Stomach smooth muscle (tissue), 2 donors: ENCODE measurements around the gene TRAF3.

ENCODE experiments used
- H3K27ac ChIP-seq: one replicate; pipeline ENCODE4 v1.7.0; 2013; ENCODE audit warnings: mild to moderate bottlenecking, low read length, inconsistent platforms
- H3K27me3 ChIP-seq, 2 donors: one replicate each; pipeline ENCODE4 v1.7.0; 2013; ENCODE audit warnings: low read length in 2 of 2; ENCODE audit not compliant: insufficient read depth in 2 of 2, control insufficient read depth in 1 of 2
- H3K36me3 ChIP-seq, 2 donors: one replicate each; pipeline ENCODE4 v1.7.0; 2013; ENCODE audit warnings: low read length in 2 of 2; ENCODE audit not compliant: control insufficient read depth in 2 of 2, insufficient read depth in 2 of 2
- H3K4me1 ChIP-seq: one replicate; pipeline ENCODE4 v1.7.0; 2013; ENCODE audit warnings: low read length; ENCODE audit not compliant: control insufficient read depth, insufficient read depth
- H3K4me3 ChIP-seq, 2 donors: one replicate each; pipeline ENCODE4 v1.7.0; 2013; ENCODE audit warnings: low read length in 2 of 2
- H3K9ac ChIP-seq, 2 donors: one replicate each; pipeline ENCODE4 v1.7.0; 2013; ENCODE audit warnings: low read length in 2 of 2, mild to moderate bottlenecking in 1 of 2
- H3K9me3 ChIP-seq, 2 donors: one replicate each; pipeline ENCODE4 v1.7.0; 2013; ENCODE audit warnings: low read length in 2 of 2; ENCODE audit not compliant: control insufficient read depth in 2 of 2
- donor health status: healthy.
- donor health status: Pancreatic carcinoma.

The TRAF3 gene

DNA sequence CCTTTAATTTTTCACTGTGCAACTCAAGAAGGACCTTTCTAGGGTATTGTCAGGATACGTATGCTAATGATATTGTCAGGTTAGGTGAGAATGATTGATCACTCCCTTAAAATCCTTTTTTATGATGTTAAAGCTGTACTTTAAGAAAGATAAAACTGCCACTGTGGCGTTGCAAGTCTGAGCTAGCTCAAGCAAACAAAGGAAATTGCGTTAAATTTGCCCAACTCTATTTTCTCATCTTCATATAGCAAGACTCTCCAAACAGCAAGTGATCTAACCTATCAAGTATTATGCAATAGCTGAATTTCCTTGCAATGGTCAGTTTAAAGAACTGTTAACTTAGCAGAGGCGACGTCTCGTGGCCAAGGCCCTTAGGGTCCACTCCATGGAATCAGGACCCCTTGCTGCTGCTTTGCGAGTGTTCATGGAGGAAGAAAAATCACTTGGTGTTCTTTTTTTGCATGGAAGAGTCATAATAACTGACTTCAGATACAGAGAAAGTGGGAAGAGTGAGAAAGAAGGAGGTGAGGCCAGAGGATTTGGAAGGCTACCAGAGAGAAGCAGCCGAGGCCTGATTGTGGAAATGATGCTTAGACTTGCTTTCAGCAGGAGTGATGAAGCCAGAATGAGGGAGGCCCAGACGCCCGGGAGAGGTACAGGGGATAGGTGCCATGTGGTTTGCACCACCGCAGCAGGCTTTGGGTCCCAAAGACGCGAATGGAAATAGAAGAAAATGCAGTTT lies 2.5 kb downstream of the TRAF3 start:
- Histone ChIP-seq H3K9me3 (no peaks in the 10 kb centered on the region), H3K4me3 (no peak overlapping the region), H3K4me1 (peaks cover 13% of the 10 kb centered on the region), H3K36me3 (no peaks in the 10 kb centered on the region), H3K27ac (no peak overlapping the region), H3K27me3 (no peaks in the 10 kb centered on the region), H3K9ac (no peak overlapping the region)

DNA sequence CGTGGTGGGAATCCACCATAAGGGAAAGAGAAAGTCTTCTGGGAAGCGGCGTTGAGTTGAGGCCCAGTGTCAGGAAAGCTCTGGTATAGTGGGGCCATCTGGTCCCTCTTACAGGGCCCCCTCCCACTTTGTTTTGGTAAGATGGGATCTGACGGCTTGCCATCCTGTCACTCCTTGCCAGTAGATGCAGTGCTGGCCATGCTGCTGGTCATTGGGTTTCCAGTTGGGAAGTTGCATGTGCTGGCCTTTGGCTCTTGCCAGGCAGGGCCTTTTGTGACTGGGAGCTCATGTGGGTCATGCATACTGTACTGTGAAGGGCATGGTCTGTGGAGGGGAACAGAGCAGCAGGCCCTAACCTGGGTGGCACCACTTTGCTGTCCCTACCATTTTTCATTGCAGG lies 3.8 kb downstream of the TRAF3 start:
- H3K4me1 ChIP-seq: peaks cover 13% of the 10 kb centered on the region
- no peak overlapping the region for H3K4me3 ChIP-seq
- no peaks in the 10 kb centered on the region for H3K9me3 ChIP-seq
- H3K27ac ChIP-seq: no peak overlapping the region
- H3K36me3 ChIP-seq: no peaks in the 10 kb centered on the region
- no peak overlapping the region for H3K9ac ChIP-seq
- no peaks in the 10 kb centered on the region for H3K27me3 ChIP-seq

DNA sequence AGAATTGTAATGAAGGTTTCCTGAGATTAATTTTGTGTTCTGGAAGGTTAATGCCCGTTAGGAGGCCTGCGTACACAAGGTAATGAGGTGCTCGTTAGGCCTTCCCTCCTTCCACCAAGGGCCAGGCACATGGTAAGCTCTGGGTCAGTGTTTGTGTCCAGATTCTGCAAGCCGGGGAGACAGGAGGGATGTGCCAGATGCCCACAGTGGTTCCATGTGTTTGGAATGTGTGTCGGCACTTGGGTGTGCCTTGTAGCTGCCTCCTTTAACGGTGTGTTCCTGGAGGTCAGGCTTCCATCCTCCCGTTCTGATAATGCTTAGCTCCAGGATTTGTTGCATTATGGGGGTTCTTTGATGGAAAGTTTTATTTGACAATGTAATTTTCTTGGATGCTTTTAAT lies 5.7 kb downstream of the TRAF3 start:
- Histone ChIP-seq H3K4me1 (peaks cover 13% of the 10 kb centered on the region), H3K9ac (no peak overlapping the region), H3K4me3 (no peak overlapping the region), H3K36me3 (no peaks in the 10 kb centered on the region), H3K9me3 (no peaks in the 10 kb centered on the region), H3K27ac (no peak overlapping the region), H3K27me3 (no peaks in the 10 kb centered on the region)

DNA sequence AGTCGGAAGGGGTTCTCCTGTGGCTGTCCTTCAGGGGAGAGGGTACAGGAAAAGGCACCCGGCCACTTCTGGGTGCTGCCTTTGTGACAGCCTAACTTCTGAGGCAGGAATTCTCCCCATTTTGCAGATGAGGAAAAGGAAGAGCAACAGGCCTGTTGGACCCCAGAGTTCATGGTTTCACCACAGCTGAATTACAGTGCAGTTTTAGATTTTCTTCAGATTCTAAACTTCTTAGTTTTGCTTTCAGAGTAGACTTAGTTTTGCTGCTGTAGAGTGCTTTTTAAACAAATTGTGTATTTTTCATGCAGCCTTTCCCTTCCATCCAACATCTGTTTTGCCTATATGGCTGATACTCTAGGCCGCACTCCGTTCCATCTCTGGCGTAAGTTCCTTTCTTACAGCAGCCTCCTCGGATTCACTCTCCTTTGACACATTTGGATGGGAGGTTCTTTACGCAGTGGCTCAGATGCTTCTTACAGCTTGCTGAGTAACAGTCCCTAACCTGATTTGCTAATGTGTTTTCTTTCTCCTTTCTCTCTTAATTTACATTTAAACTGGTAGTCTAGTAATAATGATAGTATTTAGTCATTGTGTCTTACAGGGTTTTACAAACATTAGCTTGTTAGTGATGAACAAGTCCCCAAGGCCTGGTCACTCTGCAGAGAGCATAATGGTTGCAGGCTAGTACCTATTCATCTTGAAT lies 7.8 kb downstream of the TRAF3 start:
- H3K4me1 ChIP-seq: no peaks in the 10 kb centered on the region
- H3K4me3 ChIP-seq: no peak overlapping the region
- no peak overlapping the region for H3K27ac ChIP-seq
- H3K9ac ChIP-seq: no peak overlapping the region
- no peaks in the 10 kb centered on the region for H3K27me3 ChIP-seq
- H3K36me3 ChIP-seq: no peaks in the 10 kb centered on the region
- no peaks in the 10 kb centered on the region for H3K9me3 ChIP-seq

DNA sequence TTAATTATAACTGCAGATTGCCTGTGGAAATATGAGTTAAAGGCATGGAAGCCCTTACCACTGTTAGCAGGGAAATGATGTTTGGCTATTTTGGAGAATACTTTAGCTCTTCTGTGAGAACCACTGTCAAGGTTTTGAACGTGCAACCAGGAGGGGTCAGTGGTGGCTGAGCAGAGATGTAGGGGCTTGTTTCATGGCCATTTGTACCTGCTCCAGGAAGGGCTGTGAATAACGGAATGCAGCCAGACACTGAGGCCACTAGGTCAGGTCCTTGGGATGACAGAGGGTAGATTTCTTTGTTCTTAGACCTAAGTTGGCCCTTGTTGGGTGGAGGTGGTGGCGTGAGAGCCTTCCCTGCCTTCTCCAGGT lies 8.3 kb downstream of the TRAF3 start:
- Histone ChIP-seq H3K4me1 (no peaks in the 10 kb centered on the region), H3K27ac (no peak overlapping the region), H3K27me3 (no peaks in the 10 kb centered on the region), H3K4me3 (no peak overlapping the region), H3K9me3 (no peaks in the 10 kb centered on the region), H3K36me3 (no peaks in the 10 kb centered on the region), H3K9ac (no peak overlapping the region)

DNA sequence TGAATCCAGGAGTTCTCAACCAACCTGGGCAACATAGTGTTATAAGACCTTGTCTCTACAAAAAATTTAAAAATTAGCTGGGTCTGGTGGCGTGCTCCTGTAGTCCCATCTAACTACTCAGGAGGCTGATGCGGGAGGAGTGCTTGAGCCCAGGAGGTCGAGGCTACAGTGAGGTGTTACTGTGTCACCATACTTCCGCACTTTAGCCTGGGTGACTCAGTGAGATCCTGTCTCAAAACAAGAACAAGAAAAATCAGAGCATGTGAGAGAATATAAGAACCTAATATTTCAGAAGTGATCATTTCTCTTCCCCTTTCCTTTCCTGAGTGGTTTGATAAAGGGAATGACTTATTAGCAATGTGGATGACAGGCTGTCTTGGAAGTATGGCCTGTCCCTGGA lies 9.5 kb downstream of the TRAF3 start:
- H3K36me3 ChIP-seq: no peaks in the 10 kb centered on the region
- H3K27ac ChIP-seq: no peak overlapping the region
- no peak overlapping the region for H3K9ac ChIP-seq
- no peaks in the 10 kb centered on the region for H3K27me3 ChIP-seq
- no peaks in the 10 kb centered on the region for H3K9me3 ChIP-seq
- no peak overlapping the region for H3K4me3 ChIP-seq
- no peaks in the 10 kb centered on the region for H3K4me1 ChIP-seq

DNA sequence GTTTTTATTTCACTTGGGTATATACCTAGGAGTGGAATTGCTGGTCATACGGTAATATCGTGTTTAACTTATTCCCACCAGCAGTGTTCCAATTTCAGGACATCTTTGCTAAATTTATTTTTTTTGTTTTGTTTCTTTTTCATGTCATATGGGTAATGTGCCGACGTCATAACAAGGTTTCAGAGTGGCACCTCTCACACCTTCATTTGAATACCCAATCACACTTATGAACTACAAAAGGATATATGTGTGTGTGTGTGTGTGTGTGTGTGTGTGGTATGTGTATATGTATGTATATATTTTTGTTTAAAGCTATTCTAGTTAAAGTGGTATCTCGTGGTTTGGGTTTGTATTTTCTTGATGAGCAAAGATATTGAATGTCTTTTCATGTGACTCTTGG lies 12.1 kb downstream of the TRAF3 start:
- no peaks in the 10 kb centered on the region for H3K9me3 ChIP-seq
- no peak overlapping the region for H3K4me3 ChIP-seq
- no peak overlapping the region for H3K27ac ChIP-seq
- no peaks in the 10 kb centered on the region for H3K4me1 ChIP-seq
- peaks cover 0 to 4% of the 10 kb centered on the region in 2 donors for H3K36me3 ChIP-seq
- no peak overlapping the region for H3K9ac ChIP-seq
- no peaks in the 10 kb centered on the region for H3K27me3 ChIP-seq

DNA sequence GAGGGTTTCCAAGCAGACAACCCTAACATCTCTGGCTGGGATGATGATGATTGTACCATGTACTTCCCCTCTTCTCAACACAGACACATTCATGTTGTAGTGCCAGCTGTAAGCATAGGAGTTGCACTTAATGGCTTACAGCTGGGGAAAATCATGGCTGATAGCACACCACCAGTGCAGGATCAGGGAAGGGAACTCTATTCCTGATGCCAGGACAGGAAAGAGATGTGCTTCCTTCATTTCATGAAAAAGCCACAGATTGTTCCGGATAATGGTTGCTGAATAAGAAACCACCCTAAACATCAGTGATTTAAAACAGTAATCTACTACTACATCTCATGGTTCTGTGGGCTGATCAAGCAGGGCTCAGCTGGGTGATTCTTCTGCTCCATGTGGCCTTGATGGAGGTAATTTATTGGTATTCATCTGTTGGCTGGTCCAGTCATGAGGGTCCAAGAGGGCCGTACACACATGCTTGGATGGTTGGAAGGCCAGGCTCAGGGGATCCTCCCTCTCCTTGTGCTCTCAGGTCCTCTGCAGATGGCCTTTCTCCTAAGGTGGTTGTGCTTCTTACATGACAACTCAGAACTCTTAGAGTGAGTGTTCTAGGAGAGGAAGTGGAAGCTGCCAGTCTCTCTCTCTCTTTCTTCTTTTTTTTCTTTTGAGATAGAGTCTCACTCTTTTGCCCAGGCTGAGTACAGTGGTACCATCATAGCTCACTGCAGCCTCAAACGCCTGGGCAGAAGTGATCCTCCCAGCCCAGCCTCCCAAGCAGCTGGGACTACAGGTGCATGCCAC lies 16.5 kb downstream of the TRAF3 start:
- H3K9ac ChIP-seq: no peak overlapping the region
- no peaks in the 10 kb centered on the region for H3K9me3 ChIP-seq
- H3K4me1 ChIP-seq: peaks cover 4% of the 10 kb centered on the region
- peaks cover 0 to 4% of the 10 kb centered on the region in 2 donors for H3K36me3 ChIP-seq
- no peak overlapping the region for H3K27ac ChIP-seq
- no peak overlapping the region for H3K4me3 ChIP-seq
- no peaks in the 10 kb centered on the region for H3K27me3 ChIP-seq

DNA sequence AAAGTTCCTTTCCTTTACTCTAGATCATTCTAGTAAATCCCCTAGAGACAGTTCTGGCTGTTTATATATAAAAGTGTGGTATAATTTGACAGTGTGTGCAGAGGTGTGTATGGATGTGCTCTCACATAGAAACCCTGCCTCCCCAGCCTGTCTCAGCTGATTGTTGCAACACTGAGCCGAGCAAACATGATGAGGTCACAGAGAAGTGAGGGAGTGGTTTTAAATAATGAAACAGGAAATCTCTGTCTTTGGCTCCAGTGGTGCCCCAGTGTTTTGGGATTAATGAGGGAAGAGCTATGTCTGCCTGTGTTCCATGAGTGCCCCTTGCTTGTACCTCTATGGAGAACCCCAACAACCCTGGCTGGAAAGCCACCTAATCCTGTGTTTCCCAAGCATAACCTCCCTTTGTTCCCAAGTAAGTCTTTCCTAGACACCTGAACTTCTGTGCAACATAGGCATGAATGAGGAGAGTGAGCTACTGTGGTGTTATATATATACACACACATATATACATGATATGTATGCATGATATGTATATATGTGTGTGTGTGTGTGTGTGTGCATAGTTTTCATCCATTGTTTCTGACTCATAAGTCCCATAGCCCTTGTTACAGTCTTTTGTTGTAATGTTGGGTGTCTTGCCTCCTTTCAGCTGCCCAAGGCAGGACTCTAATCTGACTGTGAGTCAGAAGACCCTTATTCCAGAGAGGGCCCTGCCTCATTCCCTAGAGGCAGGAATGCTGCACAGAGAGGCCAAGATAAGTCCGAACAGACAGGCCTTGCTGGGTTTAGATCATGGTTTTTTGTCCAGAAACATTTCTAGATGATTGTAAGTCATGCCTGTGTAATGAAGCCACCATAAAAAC lies 18.0 kb downstream of the TRAF3 start:
- no peak overlapping the region for H3K4me3 ChIP-seq
- H3K27me3 ChIP-seq: no peaks in the 10 kb centered on the region
- H3K27ac ChIP-seq: no peak overlapping the region
- H3K9me3 ChIP-seq: no peaks in the 10 kb centered on the region
- no peak overlapping the region for H3K9ac ChIP-seq
- H3K4me1 ChIP-seq: peaks cover 7% of the 10 kb centered on the region
- H3K36me3 ChIP-seq: peaks cover 0 to 4% of the 10 kb centered on the region in 2 donors

DNA sequence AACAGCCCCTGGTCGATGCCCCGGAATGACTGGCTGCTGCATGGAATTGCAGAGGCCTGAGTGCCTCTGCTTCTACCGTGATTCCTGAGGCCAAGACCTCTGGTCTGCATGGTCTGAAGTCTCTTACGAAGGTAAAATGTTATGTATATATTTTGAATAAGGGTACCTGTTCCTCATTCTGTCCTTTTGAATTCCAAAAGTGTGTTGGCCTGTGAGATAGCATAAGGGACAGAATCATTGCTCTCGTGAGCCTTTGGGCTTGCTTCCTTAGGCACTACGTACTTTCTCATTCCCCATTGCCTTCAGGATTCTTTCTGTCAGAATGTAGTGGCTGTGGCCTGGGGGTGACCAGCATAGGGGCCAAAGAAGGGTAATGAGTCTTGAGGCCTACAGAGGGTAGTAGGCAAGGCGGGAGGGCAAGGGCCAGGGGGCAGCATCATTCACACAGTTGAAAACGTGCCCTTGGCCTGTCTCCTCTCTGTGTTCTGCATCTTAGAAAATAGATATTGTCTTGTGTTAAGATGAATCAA lies 19.5 kb downstream of the TRAF3 start:
- Histone ChIP-seq H3K27ac (no peak overlapping the region), H3K4me3 (no peak overlapping the region), H3K9me3 (no peaks in the 10 kb centered on the region), H3K4me1 (peaks cover 7% of the 10 kb centered on the region), H3K9ac (no peak overlapping the region), H3K27me3 (no peaks in the 10 kb centered on the region), H3K36me3 (peaks cover 0 to 4% of the 10 kb centered on the region in 2 donors)
